ENCODE data around the gene AKT1S1. TPM values are rescaled to one million over a fixed set of nuclear protein-coding genes. Genes with fewer than 3 reads are reported as not detected.

Gene AKT1S1
- total RNA-seq, 2 donors from 2014 or later: 15.2 to 20.7 TPM

DNA sequence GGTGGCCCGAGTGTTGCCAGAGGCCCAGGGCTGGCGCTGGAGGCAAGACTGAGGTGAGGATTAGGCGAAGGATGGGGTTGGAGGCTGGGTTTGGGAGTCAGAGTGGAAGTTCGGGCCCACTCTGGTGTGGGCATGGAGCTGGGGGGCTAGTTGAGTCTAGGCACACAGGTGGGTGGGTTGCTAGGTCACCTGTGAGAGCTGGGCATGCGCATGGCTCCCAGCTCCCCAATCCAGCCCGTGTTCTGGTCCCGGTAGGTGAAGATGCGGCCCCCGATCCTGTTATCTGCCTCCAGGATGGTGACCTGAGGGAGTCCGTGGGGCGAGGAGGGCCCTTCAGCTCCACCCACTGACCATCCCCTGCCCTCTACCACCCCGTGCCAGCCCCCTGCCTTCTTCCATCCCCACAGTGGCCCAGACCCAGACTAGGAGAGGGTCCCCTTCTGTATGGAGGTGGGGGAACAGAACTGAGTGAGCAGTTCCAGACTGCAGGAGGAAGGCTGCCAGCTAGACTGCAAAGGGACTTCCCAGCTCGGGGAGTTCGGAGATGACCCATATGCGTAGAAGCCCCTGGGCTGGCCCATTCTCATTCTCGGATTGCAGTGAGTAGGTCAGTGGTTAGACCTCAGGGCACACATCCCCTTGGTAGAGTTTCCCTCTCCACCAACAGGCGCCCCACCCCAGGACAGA, 17.9 kb upstream of the AKT1S1 start:
- Histone ChIP-seq H3K9me3 (no peaks in the 10 kb centered on the region), H3K27ac (no peak overlapping the region), H3K36me3 (no peaks in the 10 kb centered on the region), H3K27me3 (replicated peaks; ENCODE audit: insufficient read depth) (no peaks in the 10 kb centered on the region), H3K4me1 (ENCODE audit: control insufficient read depth in 1 of 2, low read depth in 2 of 2) (peaks cover 0 to 4% of the 10 kb centered on the region in 2 donors), H3K4me3 (no peak overlapping the region)
- TF ChIP-seq, protein P1, sequence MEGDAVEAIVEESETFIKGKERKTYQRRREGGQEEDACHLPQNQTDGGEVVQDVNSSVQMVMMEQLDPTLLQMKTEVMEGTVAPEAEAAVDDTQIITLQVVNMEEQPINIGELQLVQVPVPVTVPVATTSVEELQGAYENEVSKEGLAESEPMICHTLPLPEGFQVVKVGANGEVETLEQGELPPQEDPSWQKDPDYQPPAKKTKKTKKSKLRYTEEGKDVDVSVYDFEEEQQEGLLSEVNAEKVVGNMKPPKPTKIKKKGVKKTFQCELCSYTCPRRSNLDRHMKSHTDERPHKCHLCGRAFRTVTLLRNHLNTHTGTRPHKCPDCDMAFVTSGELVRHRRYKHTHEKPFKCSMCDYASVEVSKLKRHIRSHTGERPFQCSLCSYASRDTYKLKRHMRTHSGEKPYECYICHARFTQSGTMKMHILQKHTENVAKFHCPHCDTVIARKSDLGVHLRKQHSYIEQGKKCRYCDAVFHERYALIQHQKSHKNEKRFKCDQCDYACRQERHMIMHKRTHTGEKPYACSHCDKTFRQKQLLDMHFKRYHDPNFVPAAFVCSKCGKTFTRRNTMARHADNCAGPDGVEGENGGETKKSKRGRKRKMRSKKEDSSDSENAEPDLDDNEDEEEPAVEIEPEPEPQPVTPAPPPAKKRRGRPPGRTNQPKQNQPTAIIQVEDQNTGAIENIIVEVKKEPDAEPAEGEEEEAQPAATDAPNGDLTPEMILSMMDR (IDR thresholded peaks at IDR 0.05): no peak
- ATAC-seq (ENCODE audit: insufficient number of reproducible peaks, low FRiP score, low read depth): no peak
- no peak for DNase-seq (ENCODE audit: low spot score)

DNA sequence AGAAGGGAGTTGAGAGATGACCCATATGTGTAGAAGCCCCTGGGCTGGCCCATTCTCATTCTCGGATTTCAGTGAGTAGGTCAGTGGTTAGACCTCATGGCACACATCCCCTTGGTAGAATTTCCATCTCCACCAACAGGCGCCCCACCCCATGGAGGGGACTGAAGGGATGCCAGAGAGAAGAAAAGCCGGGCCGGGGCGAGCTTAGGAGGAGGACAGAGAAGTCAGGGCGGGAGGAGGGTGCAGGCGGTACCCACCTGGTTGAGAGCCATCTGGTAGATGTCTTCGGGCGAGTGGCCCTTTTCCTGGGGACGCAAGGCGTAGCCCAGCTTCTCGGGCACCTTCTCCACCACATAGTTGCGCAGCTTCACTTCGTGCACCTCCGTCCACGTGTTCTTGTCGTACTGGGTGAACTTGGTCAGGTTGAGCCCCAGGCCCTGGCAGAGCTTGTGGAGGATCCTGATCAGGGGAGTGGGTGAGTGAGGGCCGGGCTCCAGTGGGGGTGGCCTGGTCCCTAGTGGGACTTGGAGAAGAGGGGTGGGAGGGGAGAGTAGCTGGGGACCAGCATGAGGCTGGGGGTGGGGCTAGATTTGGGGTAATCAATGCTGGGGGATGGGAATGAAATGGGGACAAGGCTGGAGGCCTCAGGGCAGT, 17.0 kb upstream of the AKT1S1 start:
- Histone ChIP-seq H3K27ac (no peak overlapping the region), H3K27me3 (replicated peaks; ENCODE audit: insufficient read depth) (no peaks in the 10 kb centered on the region), H3K36me3 (no peaks in the 10 kb centered on the region), H3K9me3 (no peaks in the 10 kb centered on the region), H3K4me1 (ENCODE audit: control insufficient read depth in 1 of 2, low read depth in 2 of 2) (peaks cover 0 to 4% of the 10 kb centered on the region in 2 donors), H3K4me3 (no peak overlapping the region)
- TF ChIP-seq, protein P1 (IDR thresholded peaks at IDR 0.05): no peak
- DNase-seq (ENCODE audit: low spot score) (no peak), ATAC-seq (ENCODE audit: insufficient number of reproducible peaks, low FRiP score, low read depth) (no peak)

DNA sequence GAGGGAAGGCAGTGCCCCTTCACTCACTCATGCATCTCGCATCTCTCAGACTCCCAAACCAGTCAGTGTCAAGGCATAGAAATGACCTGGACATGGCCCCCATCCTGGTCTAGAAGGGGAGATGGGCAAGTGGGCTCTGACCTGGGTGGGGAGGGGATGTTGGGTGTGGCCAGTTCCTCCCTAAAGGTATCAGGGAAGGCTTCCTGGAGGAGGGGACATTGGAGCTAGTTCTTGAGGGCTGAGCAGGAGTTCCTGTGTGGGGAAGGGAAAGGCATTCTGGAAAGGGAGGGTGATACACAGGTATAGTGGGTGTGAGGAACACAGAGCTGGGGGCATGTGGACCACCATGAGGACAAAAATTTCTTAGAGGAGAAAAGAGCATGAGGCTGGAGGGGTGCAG, 15.6 kb upstream of the AKT1S1 start:
- H3K27ac ChIP-seq: no peak overlapping the region
- no peak for DNase-seq (ENCODE audit: low spot score)
- TF ChIP-seq, protein P1 (IDR thresholded peaks at IDR 0.05): no peak
- ATAC-seq (ENCODE audit: insufficient number of reproducible peaks, low FRiP score, low read depth): no peak
- peaks cover 0 to 4% of the 10 kb centered on the region in 2 donors for H3K4me1 ChIP-seq (ENCODE audit: control insufficient read depth in 1 of 2, low read depth in 2 of 2)
- H3K36me3 ChIP-seq: no peaks in the 10 kb centered on the region
- no peaks in the 10 kb centered on the region for H3K27me3 ChIP-seq (replicated peaks; ENCODE audit: insufficient read depth)
- no peak overlapping the region for H3K4me3 ChIP-seq
- no peaks in the 10 kb centered on the region for H3K9me3 ChIP-seq

DNA sequence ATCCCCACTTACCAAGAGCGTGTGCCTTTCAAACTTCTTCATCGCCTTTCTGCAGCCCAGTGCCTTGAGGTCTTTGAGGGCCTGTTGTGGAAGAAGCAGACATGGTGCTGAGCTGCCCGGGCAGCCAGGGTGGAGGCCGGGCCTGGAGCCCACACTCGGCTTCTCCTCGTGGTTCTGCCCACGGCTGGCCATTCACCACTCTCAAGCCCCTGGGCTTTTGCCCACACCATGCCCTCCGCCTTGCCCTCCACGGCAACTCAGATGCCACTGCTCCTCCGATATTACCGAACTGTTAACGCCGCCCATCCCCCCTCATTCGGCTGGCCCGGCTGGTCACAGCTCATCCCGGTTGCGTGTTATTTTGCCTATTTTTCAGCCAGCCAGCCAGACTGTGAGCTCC, 14.2 kb upstream of the AKT1S1 start:
- H3K4me3 ChIP-seq: no peak overlapping the region
- no peaks in the 10 kb centered on the region for H3K9me3 ChIP-seq
- ATAC-seq (ENCODE audit: insufficient number of reproducible peaks, low FRiP score, low read depth): no peak
- H3K36me3 ChIP-seq: no peaks in the 10 kb centered on the region
- no peak overlapping the region for H3K27ac ChIP-seq
- no peak for DNase-seq (ENCODE audit: low spot score)
- TF ChIP-seq, protein P1 (IDR thresholded peaks at IDR 0.05): no peak
- no peaks in the 10 kb centered on the region for H3K27me3 ChIP-seq (replicated peaks; ENCODE audit: insufficient read depth)
- peaks cover 0 to 4% of the 10 kb centered on the region in 2 donors for H3K4me1 ChIP-seq (ENCODE audit: control insufficient read depth in 1 of 2, low read depth in 2 of 2)

DNA sequence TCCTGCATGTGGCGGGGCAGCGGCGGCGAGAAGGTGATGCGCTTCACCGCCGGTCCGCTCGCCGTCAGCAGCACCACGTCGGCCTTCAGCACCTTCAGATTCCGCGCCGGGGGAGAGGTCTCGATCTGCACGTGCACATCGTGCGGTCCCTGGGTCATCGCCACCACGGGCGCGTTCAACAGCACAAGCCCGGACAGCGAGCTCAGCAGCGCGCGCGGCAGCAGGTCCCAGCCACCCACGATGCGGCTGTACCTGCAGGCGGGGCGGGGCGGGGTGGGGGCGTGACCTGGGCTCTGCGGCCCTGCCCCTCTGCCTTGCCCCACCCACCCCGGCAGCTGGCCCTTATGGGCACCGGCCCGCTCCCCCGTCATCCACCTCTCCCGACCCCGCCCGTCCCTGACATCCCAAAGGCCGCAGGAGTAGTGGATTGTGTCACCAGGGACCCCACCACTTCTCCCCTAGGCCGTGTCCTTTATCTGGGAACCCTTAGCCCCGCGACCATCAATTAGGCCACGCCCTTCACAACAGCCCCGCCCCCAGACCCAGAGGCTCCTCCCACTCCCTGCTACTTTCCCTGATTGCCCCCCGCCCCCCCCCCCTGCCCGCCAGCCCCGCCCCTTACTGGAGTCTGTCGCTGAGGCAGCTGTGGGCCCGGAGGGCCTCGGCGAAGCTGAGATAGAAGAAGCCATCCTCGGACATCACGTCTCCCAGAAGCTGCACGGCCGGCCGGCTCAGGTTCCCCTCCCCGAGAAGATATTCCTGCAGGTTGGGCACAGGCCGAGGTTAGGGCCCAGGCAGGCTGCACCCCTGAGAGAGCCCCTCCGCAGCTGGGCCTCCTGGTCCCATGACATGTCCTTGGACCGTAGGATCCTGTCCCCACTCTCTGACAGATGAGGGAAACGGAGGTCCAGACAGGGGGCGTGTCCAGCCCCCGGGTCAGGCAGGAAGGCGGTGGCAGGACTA, 13.5 kb upstream of the AKT1S1 start:
- TF ChIP-seq, protein P1 (IDR thresholded peaks at IDR 0.05): no peak
- Histone ChIP-seq H3K27ac (no peak overlapping the region), H3K9me3 (no peaks in the 10 kb centered on the region), H3K4me3 (peak overlapping the region; percentile 56), H3K36me3 (no peaks in the 10 kb centered on the region), H3K27me3 (replicated peaks; ENCODE audit: insufficient read depth) (no peaks in the 10 kb centered on the region), H3K4me1 (ENCODE audit: control insufficient read depth in 1 of 2, low read depth in 2 of 2) (peaks cover 0 to 4% of the 10 kb centered on the region in 2 donors)
- DNase-seq (ENCODE audit: low spot score): no peak
- no peak for ATAC-seq (ENCODE audit: insufficient number of reproducible peaks, low FRiP score, low read depth)

Data from thoracic aorta (tissue), 2 donors.